Brain microvascular endothelial cell (primary cell): ENCODE data around the gene THAP10.
A peak's percentile ranks its signal among the peaks of the same experiment; 100 is the strongest.

ENCODE experiments used
- DNase-seq: peaks from one replicate; pipeline ENCODE4 v3.0.0-alpha.2; 2020
- H3K27ac ChIP-seq: fragments of 250-450 bp; sonication (Bioruptor Pico); 2 replicates; pipeline ENCODE4 v1.5.1; 2020; ENCODE audit warnings: mild to moderate bottlenecking, moderate library complexity
- H3K27me3 ChIP-seq: fragments of 250-450 bp; sonication (Bioruptor Pico); replicated peaks from 2 replicates; pipeline ENCODE4 v1.5.1; 2020; ENCODE audit warnings: mild to moderate bottlenecking
- H3K36me3 ChIP-seq: fragments of 250-450 bp; sonication (Bioruptor Pico); replicated peaks from 2 replicates; pipeline ENCODE4 v1.5.1; 2020; ENCODE audit warnings: mild to moderate bottlenecking
- H3K4me3 ChIP-seq: 2 replicates; pipeline ENCODE4 v1.5.1; 2011; ENCODE audit warnings: low read depth, mild to moderate bottlenecking, control low read depth, low read length, moderate library complexity
- CTCF ChIP-seq: IDR thresholded peaks from 2 replicates; pipeline ENCODE4 v1.5.1; 2011; ENCODE audit warnings: low read depth, mild to moderate bottlenecking, moderate library complexity, low read length, control low read depth, inconsistent platforms; ENCODE audit errors: missing control alignments
- in situ Hi-C: cut with HindIII; loops from 2 replicates; pipeline ENCODE4 v1.10.0; 2017; ENCODE audit warnings: low sequenced_read_pairs, low pct_ligation_motif_present

THAP10 gene

GRCh38 chr15:70856884-70857561, 35.2 kb downstream of the THAP10 start:
- H3K4me3 ChIP-seq: no peak overlapping the region

GRCh38 chr15:70856177-70856883, 35.9 kb downstream of the THAP10 start:
- TF ChIP-seq CTCF: no peak
- Histone ChIP-seq H3K27ac (peak overlapping the region; percentile 83), H3K4me3 (no peak overlapping the region), H3K27me3 (no peaks in the 10 kb centered on the region), H3K36me3 (peaks cover 2% of the 10 kb centered on the region)
- in situ Hi-C loops: no loop called here
- DNase-seq: no peak

More at GRCh38 chr15:70856884-70857561, 35.2 kb downstream of the THAP10 start:
- Histone ChIP-seq H3K36me3 (no peaks in the 10 kb centered on the region), H3K27ac (peak overlapping the region; percentile 83), H3K27me3 (no peaks in the 10 kb centered on the region)
- in situ Hi-C loops: no loop called here
- DNase-seq: peak; percentile 96
- no peak for TF ChIP-seq CTCF

DNA sequence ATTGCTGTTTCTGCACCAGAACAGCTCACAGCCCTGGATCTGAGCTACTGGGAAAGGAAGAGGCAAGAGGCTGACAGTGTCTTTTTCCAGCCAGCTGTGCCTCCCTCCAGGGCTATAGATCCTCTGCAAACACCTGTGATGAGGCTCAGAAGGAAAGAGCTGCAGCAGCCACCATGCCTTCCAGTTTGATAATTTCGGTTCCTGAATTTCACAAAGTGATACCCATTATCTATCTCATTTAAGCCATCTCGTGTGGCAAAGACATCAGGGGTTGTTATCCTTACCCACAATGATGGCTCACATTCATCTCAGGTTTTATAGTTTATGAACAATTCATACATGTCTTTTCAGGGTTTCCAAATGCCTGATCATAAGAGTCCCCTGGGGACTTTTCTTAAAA, 36.5 kb downstream of the THAP10 start:
- Histone ChIP-seq H3K27me3 (no peaks in the 10 kb centered on the region), H3K27ac (peak overlapping the region; percentile 83), H3K36me3 (peaks cover 6% of the 10 kb centered on the region), H3K4me3 (no peak overlapping the region)
- TF ChIP-seq CTCF: no peak
- no peak for DNase-seq
- in situ Hi-C loops: no loop called here

DNA sequence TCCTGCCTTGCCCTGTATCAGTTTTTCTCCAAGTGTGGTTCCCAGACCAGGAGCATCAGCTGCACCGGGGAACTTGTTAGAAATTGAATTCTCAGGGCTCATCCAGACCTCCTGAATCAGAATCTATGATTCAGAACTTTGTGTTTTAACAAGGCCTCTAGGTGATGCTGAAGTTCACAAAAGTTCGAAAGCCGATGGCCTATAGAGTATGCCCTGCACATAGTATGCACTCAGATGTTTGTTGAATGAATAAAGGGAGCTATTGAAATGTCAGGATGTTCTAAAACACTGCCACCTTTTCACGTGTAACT, 37.6 kb downstream of the THAP10 start:
- peak; percentile 40 for DNase-seq
- in situ Hi-C loops: no loop called here
- Histone ChIP-seq H3K36me3 (peaks cover 11% of the 10 kb centered on the region), H3K27ac (peak overlapping the region; percentile 94), H3K4me3 (peak overlapping the region; percentile 83), H3K27me3 (no peaks in the 10 kb centered on the region)
- peak; percentile 13 for TF ChIP-seq CTCF

GRCh38 chr15:70853973-70854665, 38.1 kb downstream of the THAP10 start, which contains the start of gene LARP6:
Gene LARP6, minus strand, starts transcription at chr15:70854157. Its CDS starts 69 bp downstream, at chr15:70854088.
- TF ChIP-seq CTCF: no peak
- in situ Hi-C loops: no loop called here
- no peaks in the 10 kb centered on the region for H3K27me3 ChIP-seq
- peak within 1 kb of the TSS; percentile 94 for H3K27ac ChIP-seq
- peaks cover 11% of the 10 kb centered on the region for H3K36me3 ChIP-seq
- peak within 1 kb of the TSS; percentile 83 for H3K4me3 ChIP-seq
- no peak for DNase-seq
